Superior temporal gyrus (tissue), 1 donor: Measurements from ENCODE around the gene BCL2L1.

Experiments
- DNase-seq: peaks from one replicate; pipeline ENCODE4 v3.0.0-alpha.2; 2016; ENCODE audit errors: extremely low spot score

The BCL2L1 gene

GRCh38 chr20:31708736-31709534, 13.7 kb downstream of the BCL2L1 start:
- DNase-seq = no peak

- peak; percentile 46 for DNase-seq
These were observed 14.5 kb downstream of the BCL2L1 start for GRCh38 chr20:31707994-31708735.

GRCh38 chr20:31707258-31707615, 15.4 kb downstream of the BCL2L1 start:
- DNase-seq = no peak

GRCh38 chr20:31706607-31707257, 15.9 kb downstream of the BCL2L1 start:
- no peak for DNase-seq

GRCh38 chr20:31705598-31706597, 16.8 kb downstream of the BCL2L1 start:
- DNase-seq = no peak

- no peak for DNase-seq
These were observed 17.5 kb downstream of the BCL2L1 start for GRCh38 chr20:31705191-31705590.

- DNase-seq = no peak
These were observed 18.2 kb downstream of the BCL2L1 start for GRCh38 chr20:31704225-31705119.

GRCh38 chr20:31701591-31701990, 21.1 kb downstream of the BCL2L1 start:
- no peak for DNase-seq

- no peak for DNase-seq
These were observed 21.9 kb downstream of the BCL2L1 start for GRCh38 chr20:31700747-31701146.

GRCh38 chr20:31699801-31700728, 22.6 kb downstream of the BCL2L1 start:
- DNase-seq = no peak

- DNase-seq = peak; percentile 85
These were observed 23.6 kb downstream of the BCL2L1 start for GRCh38 chr20:31698803-31699718.

GRCh38 chr20:31698243-31698802, 24.3 kb downstream of the BCL2L1 start:
- no peak for DNase-seq

GRCh38 chr20:31695849-31696804, 26.5 kb downstream of the BCL2L1 start:
- DNase-seq = no peak

- DNase-seq = no peak
These were observed 27.6 kb downstream of the BCL2L1 start for GRCh38 chr20:31694842-31695593.

GRCh38 chr20:31693987-31694661, 28.5 kb downstream of the BCL2L1 start:
- DNase-seq = no peak
